PFSK-1 (cell line): ENCODE results near the gene ZDHHC14.

ENCODE experiments used
- FOXP2 ChIP-seq: optimal IDR thresholded peaks from 2 replicates; pipeline ENCODE3; 2011; ENCODE audit warnings: borderline replicate concordance, control low read depth, inconsistent platforms; ENCODE audit not compliant: insufficient read depth; ENCODE audit errors: extremely low read length, extremely low read depth
- POLR2AphosphoS5 ChIP-seq: IDR thresholded peaks from 2 replicates; pipeline ENCODE4 v1.6.1; 2012; ENCODE audit warnings: low read depth, mild to moderate bottlenecking, control low read depth, low read length, moderate library complexity
- SIN3A ChIP-seq: IDR thresholded peaks from 2 replicates; pipeline ENCODE4 v1.6.1; 2012; ENCODE audit warnings: mild to moderate bottlenecking, low read length, moderate library complexity, borderline replicate concordance; ENCODE audit not compliant: insufficient read depth
- TAF1 ChIP-seq: IDR thresholded peaks from 2 replicates; pipeline ENCODE4 v1.6.1; 2012; ENCODE audit warnings: low read length, control low read depth, borderline replicate concordance; ENCODE audit not compliant: insufficient read depth
- TF ChIP-seq, protein P1 (sequence below), 2 experiments: IDR thresholded peaks; 2 replicates each; pipeline versions ENCODE4 v1.6.1 to v1.8.0; 2011 to 2012; ENCODE audit warnings: low read depth in 2 of 2, low read length in 2 of 2, control low read depth in 1 of 2, inconsistent platforms in 1 of 2, mild to moderate bottlenecking in 1 of 2, moderate library complexity in 1 of 2; ENCODE audit not compliant: insufficient read depth in 1 of 2

The ZDHHC14 gene

GRCh38 chr6:157670466-157671186 lies 289.6 kb downstream of the ZDHHC14 start:
- TF ChIP-seq SIN3A, result no peak

GRCh38 chr6:157672726-157673412 lies 291.9 kb downstream of the ZDHHC14 start:
- no peak for TF ChIP-seq FOXP2
- TF ChIP-seq POLR2AphosphoS5, result no peak

DNA sequence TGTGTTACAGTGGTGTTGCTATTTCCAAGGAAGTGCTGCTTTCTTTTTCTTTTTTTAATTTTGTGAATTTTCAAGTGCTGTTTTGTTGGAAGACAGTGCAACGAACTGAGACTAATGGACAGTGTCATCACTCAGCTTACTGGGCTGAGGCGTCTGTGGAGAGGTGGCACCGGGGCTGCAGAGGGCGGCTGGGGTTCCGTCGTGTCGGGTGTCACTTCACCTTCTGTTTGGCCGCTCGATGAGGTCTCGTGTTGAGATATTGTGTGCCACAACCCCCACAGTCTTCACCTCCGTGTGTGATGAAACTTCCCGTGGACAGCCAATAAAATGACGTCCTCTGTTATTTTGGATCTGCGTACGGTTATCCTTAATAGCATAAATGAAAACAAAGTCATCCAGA lies 292.6 kb downstream of the ZDHHC14 start:
- TF ChIP-seq FOXP2 (no peak), SIN3A (no peak), POLR2AphosphoS5 (no peak), TAF1 (no peak)
- TF ChIP-seq, protein P1, sequence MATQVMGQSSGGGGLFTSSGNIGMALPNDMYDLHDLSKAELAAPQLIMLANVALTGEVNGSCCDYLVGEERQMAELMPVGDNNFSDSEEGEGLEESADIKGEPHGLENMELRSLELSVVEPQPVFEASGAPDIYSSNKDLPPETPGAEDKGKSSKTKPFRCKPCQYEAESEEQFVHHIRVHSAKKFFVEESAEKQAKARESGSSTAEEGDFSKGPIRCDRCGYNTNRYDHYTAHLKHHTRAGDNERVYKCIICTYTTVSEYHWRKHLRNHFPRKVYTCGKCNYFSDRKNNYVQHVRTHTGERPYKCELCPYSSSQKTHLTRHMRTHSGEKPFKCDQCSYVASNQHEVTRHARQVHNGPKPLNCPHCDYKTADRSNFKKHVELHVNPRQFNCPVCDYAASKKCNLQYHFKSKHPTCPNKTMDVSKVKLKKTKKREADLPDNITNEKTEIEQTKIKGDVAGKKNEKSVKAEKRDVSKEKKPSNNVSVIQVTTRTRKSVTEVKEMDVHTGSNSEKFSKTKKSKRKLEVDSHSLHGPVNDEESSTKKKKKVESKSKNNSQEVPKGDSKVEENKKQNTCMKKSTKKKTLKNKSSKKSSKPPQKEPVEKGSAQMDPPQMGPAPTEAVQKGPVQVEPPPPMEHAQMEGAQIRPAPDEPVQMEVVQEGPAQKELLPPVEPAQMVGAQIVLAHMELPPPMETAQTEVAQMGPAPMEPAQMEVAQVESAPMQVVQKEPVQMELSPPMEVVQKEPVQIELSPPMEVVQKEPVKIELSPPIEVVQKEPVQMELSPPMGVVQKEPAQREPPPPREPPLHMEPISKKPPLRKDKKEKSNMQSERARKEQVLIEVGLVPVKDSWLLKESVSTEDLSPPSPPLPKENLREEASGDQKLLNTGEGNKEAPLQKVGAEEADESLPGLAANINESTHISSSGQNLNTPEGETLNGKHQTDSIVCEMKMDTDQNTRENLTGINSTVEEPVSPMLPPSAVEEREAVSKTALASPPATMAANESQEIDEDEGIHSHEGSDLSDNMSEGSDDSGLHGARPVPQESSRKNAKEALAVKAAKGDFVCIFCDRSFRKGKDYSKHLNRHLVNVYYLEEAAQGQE (IDR thresholded peaks at IDR 0.05; ENCODE audit: insufficient read depth in 1 of 2, low read depth in 2 of 2, low read length in 2 of 2), result no peak

GRCh38 chr6:157674061-157674460 lies 293.1 kb downstream of the ZDHHC14 start:
- TF ChIP-seq SIN3A (no peak), FOXP2 (no peak), POLR2AphosphoS5 (no peak)

DNA sequence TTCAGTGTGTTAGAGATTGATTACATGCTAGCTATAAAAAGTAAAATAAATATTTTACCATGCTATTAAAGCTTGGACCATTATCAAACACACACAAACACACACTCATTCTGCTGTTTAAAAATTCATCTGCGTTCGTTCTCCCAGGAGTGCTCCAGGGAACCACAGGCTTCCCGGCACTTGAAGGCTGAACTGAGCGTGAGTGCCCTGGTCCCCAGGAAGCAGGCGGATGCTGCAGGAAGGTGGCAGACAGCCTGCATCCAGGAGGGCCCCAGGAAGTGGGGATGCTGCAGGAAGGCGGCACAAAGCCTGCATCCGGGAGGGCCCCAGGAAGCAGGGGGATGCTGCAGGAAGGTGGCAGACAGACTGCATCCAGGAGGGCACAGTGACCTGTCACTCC lies 294.8 kb downstream of the ZDHHC14 start:
- TF ChIP-seq, protein P1 (IDR thresholded peaks at IDR 0.05; ENCODE audit: insufficient read depth in 1 of 2, low read depth in 2 of 2, low read length in 2 of 2), result no peak
- TF ChIP-seq TAF1 (no peak), FOXP2 (no peak), SIN3A (no peak), POLR2AphosphoS5 (no peak)

GRCh38 chr6:157676241-157676640 lies 295.3 kb downstream of the ZDHHC14 start:
- TF ChIP-seq FOXP2 (no peak), TAF1 (no peak), SIN3A (no peak), POLR2AphosphoS5 (no peak)
- TF ChIP-seq, protein P1 (IDR thresholded peaks at IDR 0.05; ENCODE audit: insufficient read depth in 1 of 2, low read depth in 2 of 2, low read length in 2 of 2), result no peak

GRCh38 chr6:157677235-157677634 lies 296.2 kb downstream of the ZDHHC14 start:
- TF ChIP-seq SIN3A (no peak), TAF1 (no peak), POLR2AphosphoS5 (no peak), FOXP2 (no peak)
- TF ChIP-seq, protein P1 (IDR thresholded peaks at IDR 0.05; ENCODE audit: insufficient read depth in 1 of 2, low read depth in 2 of 2, low read length in 2 of 2), result peak; percentile 47 to 81; a peak in 2 of 4 replicates
